Panc1 (cell line): ENCODE measurements around the gene IGSF10.

ENCODE experiments used
- POLR2AphosphoS5 ChIP-seq: IDR thresholded peaks from 2 replicates; pipeline ENCODE4 v1.6.1; 2012; ENCODE audit warnings: mild to moderate bottlenecking, low read depth, low read length, moderate library complexity
- REST ChIP-seq, 2 experiments: IDR thresholded peaks; 2 replicates each; pipeline ENCODE4 v1.6.1; 2011 to 2012; ENCODE audit warnings: low read depth in 2 of 2, control low read depth in 1 of 2, low read length in 1 of 2, mild to moderate bottlenecking in 1 of 2, moderate library complexity in 1 of 2; ENCODE audit not compliant: insufficient read depth in 1 of 2
- TF ChIP-seq, protein P1 (sequence below): fragments of 450-650 bp; IDR thresholded peaks from 2 replicates; pipeline ENCODE4 v1.5.1; 2017; ENCODE audit warnings: mild to moderate bottlenecking

DNA sequence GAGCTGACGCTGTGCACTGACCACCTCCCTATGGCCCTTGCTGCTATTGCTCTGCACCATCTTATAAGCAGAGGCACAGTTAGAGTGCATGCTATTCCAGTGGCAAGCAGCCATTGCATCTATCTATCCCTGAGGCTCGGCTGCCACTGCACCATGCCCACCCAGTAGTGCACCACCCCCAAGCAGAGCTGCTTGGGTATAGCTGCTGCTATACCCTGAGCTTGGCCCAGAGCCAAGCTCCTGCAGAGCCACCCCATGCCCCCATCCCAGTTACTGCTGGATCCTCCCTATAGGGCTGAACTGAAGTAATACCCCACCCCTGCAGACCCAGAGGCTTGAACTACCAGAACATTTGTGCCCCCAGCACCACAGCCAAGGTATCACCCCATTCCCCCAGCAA is 19.6 kb upstream of the IGSF10 start:
- TF ChIP-seq, protein P1, sequence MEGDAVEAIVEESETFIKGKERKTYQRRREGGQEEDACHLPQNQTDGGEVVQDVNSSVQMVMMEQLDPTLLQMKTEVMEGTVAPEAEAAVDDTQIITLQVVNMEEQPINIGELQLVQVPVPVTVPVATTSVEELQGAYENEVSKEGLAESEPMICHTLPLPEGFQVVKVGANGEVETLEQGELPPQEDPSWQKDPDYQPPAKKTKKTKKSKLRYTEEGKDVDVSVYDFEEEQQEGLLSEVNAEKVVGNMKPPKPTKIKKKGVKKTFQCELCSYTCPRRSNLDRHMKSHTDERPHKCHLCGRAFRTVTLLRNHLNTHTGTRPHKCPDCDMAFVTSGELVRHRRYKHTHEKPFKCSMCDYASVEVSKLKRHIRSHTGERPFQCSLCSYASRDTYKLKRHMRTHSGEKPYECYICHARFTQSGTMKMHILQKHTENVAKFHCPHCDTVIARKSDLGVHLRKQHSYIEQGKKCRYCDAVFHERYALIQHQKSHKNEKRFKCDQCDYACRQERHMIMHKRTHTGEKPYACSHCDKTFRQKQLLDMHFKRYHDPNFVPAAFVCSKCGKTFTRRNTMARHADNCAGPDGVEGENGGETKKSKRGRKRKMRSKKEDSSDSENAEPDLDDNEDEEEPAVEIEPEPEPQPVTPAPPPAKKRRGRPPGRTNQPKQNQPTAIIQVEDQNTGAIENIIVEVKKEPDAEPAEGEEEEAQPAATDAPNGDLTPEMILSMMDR = no peak
- no peak for TF ChIP-seq REST (IDR thresholded peaks at IDR 0.05; ENCODE audit: insufficient read depth in 1 of 2, low read depth in 2 of 2, low read length in 1 of 2)
- TF ChIP-seq POLR2AphosphoS5 = no peak
